T-helper 2 cell treated with Interferon-gamma antibody and Interleukin-4, amounts not matched to agents 100 ng/mL and 5 ng/mL, for 36 hours (primary cell): ENCODE results near the gene TBC1D1. TPM values are rescaled to one million over a fixed set of nuclear protein-coding genes. Genes with fewer than 3 reads are reported as not detected.

Experiments
- intact Hi-C: fragments of 100-400 bp; cut with micrococcal nuclease; formaldehyde crosslinking; loops from one replicate; pipeline ENCODE4 v1.15.1; 2023
- total RNA-seq: library from RNA; stranded (reverse); gene quantifications from 2 replicates; pipeline ENCODE4 v1.2.3, GENCODE V29; 2022

TBC1D1 gene
- total RNA-seq, 1 donor from 2014 or later: 53.6 TPM

- intact Hi-C loops: no loop called here
These were observed 97.8 kb downstream of the TBC1D1 start for GRCh38 chr4:37988670-37989069.

GRCh38 chr4:37989398-37990260 lies 98.7 kb downstream of the TBC1D1 start:
- intact Hi-C loops: no loop called here

DNA sequence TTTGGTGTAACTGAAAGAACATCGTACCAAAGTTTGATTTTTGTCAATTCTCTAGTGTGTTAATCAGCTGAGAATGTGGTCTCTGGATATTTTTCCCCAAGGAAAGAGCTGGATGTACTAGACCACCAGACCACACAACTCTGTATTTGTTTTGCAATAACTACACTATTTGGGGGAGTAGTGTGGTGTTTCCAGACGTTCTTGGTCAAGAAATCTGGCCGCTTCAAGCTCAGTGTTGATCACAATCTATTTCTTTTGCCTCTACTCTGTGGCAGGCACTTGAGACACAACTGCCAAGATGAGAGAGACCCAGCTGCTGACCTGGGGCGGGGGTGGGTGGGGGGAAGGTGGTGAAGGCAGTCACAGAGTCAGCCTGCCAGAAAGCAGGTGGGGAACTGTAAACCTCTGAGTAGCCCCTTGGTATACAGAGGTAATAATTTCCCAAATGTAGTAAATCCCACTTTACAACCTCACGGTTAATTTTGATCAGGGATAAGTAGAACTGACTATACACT lies 99.9 kb downstream of the TBC1D1 start:
- intact Hi-C loops: no loop called here

- intact Hi-C loops: no loop called here
These were observed 100.9 kb downstream of the TBC1D1 start for GRCh38 chr4:37991623-37992410.

DNA sequence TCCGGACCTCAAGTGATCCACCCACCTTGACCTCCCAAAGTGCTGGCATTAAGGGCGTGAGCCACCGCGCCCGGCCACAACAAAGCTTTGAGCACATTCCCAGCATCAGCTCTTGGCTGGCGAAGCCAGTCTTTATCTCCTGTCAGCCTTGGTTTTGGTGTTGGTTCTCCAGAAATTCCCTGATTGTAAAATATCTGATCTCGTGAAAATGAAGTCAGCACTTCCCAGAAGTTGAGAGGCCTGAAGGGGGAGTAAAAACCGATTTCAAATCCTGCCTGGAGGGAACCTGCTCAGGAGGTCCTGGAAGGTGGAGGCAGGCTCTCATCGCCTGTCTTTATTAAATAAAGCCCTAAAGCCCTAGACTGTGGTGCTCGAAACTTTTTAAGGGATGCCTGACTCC lies 102.9 kb downstream of the TBC1D1 start:
- intact Hi-C loops: no loop called here

DNA sequence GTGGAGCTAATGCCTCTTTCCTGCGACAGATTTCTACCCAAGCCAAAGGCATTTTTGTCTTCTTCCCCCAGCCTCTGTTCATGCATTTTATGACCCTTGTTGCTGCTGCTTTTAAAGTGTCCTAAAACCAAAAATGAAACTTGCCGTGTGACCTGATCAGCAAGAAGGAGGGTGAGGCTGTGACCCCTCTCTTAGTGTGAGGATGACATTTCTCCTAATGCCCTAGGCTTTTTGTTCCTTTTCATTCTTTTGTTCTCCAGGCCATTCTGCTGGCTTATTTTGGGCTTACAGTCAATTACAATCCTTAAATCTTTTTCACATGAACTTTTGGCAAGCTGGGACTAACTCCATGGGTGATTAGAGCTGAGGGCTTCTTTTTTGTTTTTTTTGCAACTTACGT lies 103.7 kb downstream of the TBC1D1 start:
- intact Hi-C loops: no loop called here

GRCh38 chr4:37995299-37995821 lies 104.5 kb downstream of the TBC1D1 start:
- intact Hi-C loops: no loop called here

GRCh38 chr4:37995981-37996775 lies 105.3 kb downstream of the TBC1D1 start:
- intact Hi-C loops: no loop called here

DNA sequence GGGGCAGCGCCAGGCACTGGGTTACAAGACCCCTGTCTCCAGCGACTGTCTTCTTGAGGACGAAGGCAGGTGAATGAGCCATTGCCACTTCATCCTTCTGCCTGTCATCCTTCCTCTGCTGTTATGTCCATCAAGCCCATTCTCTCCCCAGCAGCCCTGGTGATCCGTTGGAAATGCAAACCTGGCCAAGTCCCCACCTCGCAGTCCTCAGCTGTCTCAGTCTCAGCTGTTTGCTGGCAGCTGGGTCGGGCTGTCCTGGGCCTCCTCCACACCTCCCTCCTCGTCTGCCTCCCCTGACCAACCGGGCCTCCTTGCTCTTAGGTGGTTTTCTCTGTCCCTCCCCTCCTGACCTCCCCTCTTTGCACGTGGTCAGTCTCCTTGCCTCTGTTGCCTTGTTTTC lies 107.3 kb downstream of the TBC1D1 start:
- intact Hi-C loops: no loop called here

DNA sequence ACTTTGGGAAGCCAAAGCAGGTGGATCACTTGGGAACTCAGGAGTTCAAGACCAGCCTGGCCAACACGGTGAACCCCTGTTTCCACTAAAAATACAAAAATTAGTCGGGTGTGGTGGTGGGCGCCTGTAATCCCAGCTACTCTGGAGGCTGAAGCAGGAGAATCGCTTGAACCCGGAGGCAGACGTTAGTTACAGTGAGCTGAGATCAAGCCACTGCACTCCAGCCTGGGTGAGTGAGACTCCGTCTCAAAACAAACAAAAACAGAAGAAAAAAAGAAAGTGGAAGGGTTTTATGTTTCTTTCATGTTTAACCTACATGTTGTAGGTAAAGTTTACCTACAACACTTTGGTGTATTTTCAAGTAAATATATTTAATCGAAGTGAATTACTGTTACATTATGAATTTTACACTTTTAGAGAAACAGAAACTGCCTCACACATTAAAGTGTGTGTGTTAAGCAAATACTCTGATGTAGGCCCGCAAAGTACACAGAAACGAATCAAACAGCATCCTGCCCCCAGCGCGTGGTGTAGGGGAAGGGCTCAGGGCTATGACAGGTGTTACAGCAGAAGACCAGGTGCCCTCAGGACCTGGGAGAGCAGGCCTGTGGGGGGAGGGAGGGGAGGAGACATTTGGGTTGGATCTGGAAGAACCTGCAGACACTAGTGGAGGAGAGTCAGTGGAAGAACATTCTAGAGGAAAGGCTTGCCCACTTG lies 108.3 kb downstream of the TBC1D1 start:
- intact Hi-C loops: no loop called here

DNA sequence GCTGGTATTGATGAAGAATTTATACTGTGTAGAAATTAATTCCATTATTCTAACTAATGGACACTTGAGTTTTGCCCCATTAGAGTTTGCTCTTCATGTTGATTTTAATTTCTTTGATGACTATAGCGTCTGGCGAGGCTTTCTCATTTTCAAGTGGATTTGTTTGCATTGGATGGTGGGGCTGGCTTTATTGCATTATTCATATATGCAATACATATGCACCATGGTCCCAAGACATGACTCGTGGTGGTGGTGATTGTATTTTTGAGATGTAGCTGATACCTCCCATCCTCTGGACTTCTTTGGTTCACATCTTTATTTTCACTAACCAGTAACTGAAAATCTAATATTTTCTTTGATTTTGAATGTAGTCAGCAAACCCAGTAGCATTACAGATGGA lies 109.1 kb downstream of the TBC1D1 start:
- intact Hi-C loops: no loop called here

GRCh38 chr4:38001927-38002326 lies 111.0 kb downstream of the TBC1D1 start:
- intact Hi-C loops: no loop called here

GRCh38 chr4:38002451-38003071 lies 111.7 kb downstream of the TBC1D1 start:
- intact Hi-C loops: no loop called here

DNA sequence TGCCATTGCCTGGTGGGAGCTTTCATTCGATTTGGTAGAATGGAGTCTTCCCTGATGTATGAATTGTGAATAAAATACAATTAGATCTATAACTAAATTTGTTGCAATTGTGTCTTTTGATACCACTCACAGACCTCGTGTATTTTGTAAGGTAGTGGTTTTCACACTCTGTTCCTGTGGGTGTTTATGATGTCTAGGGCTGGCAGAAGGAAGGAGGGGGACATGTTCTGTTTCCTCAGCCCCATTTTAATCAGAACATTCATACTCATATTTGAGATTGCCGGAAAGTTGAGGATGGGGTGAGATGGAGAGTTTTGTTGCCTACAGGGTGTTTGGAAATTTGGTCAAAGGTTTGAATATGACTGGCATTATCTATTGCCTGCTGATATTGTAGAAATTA lies 112.2 kb downstream of the TBC1D1 start:
- intact Hi-C loops: no loop called here

- intact Hi-C loops: no loop called here
These were observed 112.7 kb downstream of the TBC1D1 start for GRCh38 chr4:38003628-38004027.

DNA sequence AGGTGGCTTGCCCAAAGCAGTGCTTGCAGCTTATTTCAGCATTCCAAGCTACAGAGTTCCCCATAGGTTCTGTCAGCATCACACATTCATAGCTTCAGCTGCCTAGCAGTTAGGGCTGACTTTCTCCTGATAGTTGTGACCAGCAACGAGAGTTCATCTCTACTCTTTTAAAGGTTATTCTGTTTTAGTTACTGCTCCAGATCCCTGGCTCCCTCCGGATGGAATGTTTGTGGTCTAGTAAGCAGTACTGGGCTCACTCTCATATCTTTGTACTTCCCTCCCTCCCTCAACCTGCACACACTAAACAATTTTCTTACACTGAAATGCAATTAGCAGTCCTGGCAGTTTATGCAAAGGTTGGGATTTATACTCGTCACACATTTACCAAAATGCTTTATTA lies 113.2 kb downstream of the TBC1D1 start:
- intact Hi-C loops: no loop called here

DNA sequence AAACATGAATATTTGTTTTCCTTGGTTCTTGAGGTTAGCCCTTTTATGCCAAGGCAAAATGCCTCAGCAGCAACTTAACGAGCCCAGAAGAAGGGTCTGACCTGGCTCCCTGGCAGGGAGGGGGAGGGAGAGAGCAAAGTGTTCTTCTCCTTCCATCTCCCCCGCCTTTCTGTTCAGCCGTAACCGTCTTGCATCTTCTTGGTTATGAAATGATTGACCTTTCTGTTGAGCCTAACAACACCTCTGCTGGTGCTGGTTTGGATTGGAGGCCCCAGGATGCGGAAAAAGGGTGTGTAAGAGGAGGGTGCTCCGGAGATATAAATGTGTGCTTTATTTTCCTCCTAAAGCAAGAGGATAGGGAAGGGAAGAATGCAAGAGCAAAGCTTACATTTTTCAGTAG lies 114.0 kb downstream of the TBC1D1 start:
- intact Hi-C loops: no loop called here

GRCh38 chr4:38005637-38006036 lies 114.8 kb downstream of the TBC1D1 start:
- intact Hi-C loops: no loop called here

DNA sequence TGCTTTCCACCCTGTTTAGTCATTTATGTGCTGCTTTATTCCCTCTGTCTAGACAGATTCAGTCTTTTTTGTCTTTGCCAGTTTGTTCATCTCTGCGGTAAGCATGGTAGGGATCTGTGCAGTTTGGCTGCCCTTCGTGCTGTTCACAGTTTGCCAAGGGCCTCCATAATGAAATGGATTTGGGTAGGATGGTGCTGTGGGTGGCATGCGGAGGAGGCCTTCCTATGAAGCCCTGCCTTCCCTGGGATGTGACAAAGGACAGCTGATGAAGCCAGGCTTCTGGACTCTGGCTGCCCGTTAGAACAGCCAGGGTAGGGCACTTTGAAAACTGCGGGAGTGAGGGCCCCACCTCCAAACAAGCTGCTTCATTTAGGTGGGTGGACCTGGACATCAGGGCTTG lies 116.8 kb downstream of the TBC1D1 start:
- intact Hi-C loops: no loop called here

DNA sequence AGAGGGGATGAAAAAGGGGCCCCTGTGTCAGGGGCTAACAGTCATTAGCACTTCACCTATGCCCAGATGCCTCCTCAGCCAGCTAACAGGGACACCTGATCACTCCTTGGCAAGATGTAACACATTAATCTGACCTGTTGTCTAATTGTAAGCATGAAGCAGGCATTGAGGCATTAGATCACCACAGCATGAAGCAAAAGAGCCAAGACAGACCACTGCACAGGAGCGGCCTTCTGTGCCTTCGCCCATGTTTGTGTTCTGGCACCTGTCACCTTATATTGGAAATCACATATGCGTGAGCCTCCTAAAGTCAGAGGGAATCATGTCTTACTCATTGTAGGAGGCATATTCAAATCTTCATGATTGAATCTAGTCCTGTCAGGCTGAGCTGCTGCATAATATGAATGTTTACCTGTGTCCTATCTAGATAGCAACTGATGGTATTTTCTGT lies 117.7 kb downstream of the TBC1D1 start:
- intact Hi-C loops: no loop called here
